Motor neuron (in vitro differentiated cells): ENCODE data around the gene NCEH1. TPM values are rescaled to one million over a fixed set of nuclear protein-coding genes. Genes with fewer than 3 reads are reported as not detected.
"Not testable (repeated sequence)": the region's sequence is repeated elsewhere in the genome, so short reads cannot be mapped to it uniquely, and the experiment has no call there.

ENCODE experiments used
- ATAC-seq, 8 experiments: fragments of 200-7000 bp; cut with Tn5 transposase; replicated peaks in 6 of 8; 2 replicates each; pipeline ENCODE4 v1.8.0; 2021; ENCODE audit warnings: mild to moderate bottlenecking in 8 of 8, moderate library complexity in 8 of 8
- H3K27ac ChIP-seq, 2 donors: fragments of 250-450 bp; sonication (Bioruptor Pico); 2 replicates each; pipeline ENCODE4 v1.9.0; 2021; ENCODE audit warnings: antibody characterized with exemption in 2 of 2, mild to moderate bottlenecking in 2 of 2, moderate library complexity in 1 of 2
- H3K4me1 ChIP-seq, 2 donors: fragments of 250-450 bp; sonication (Bioruptor Pico); replicated peaks in 1 of 2; 2 replicates each; pipeline ENCODE4 v1.6.1; 2021; ENCODE audit warnings: antibody characterized with exemption in 2 of 2, mild to moderate bottlenecking in 2 of 2, moderate library complexity in 1 of 2
- H3K4me3 ChIP-seq, 5 donors: fragments of 250-450 bp; sonication (Bioruptor Pico); 2 replicates each; pipeline ENCODE4 v1.9.0; 2021; ENCODE audit warnings: antibody characterized with exemption in 5 of 5, mild to moderate bottlenecking in 5 of 5, moderate library complexity in 4 of 5
- WGBS, 10 experiments: fragments of 450-650 bp; shearing (Covaris generic); methylation state at CpG; one replicate each; pipeline ENCODE4 v1.0.0; 2022; 5-methylcytosine and 5-hydroxymethylcytosine counted together
- in situ Hi-C, 9 experiments: fragments of 400-800 bp; cut with MboI; loops; one replicate each; pipeline ENCODE4 v1.15.0; 2021; ENCODE audit warnings: low sequenced_read_pairs in 9 of 9, low pct_unique_long_range_greater_than_20kb in 2 of 9; ENCODE audit not compliant: unreplicated experiment in 9 of 9
- total RNA-seq, 8 experiments: library from RNA; unstranded; fragments of 300-600 nt; gene quantifications; 2 replicates each; pipeline versions ENCODE4 v1.2.3 to v1.2.4, GENCODE V29; 2022

Gene NCEH1
- total RNA-seq, 8 experiments from 2014 or later: 1.5 to 9.9 (median 5.7) TPM

GRCh38 chr3:172660421-172660820 is 50.4 kb downstream of the NCEH1 start:
- not testable (repeated sequence) for ATAC-seq, H3K4me3 ChIP-seq, H3K4me1 ChIP-seq, H3K27ac ChIP-seq
- in situ Hi-C loops: loop anchor here in 1 of 9 experiments (25.0 kb wide), 1 partner anchor 173 kb away; no protein-coding TSS in a partner anchor
- WGBS, 10 experiments: no CpG with 5 or more reads among the region's 1 CpG

GRCh38 chr3:172659246-172660002 is 51.4 kb downstream of the NCEH1 start:
- Histone ChIP-seq H3K4me3 (no peak overlapping the region), H3K4me1 (no peaks in the 10 kb centered on the region), H3K27ac (no peak overlapping the region)
- peak in 5 of 8 experiments; percentile 36 to 82 (median 61) for ATAC-seq
- 40 to 89% (median 80%) methylated on average over 1 to 3 of the region's 3 CpGs; no CpG with 5 or more reads in 4 of the 10 experiments for WGBS, 10 experiments
- in situ Hi-C loops: loop anchor here in 1 of 9 experiments (25.0 kb wide), 1 partner anchor 172 kb away; no protein-coding TSS in a partner anchor

- H3K4me3 ChIP-seq: no peak overlapping the region
- in situ Hi-C loops: loop anchor here in 1 of 9 experiments (25.0 kb wide), 1 partner anchor 171 kb away; no protein-coding TSS in a partner anchor
- peak in 4 of 8 experiments; percentile 37 to 78 (median 47) for ATAC-seq
- H3K4me1 ChIP-seq: no peaks in the 10 kb centered on the region
- 32 to 72% (median 55%) methylated on average over 2 to 6 of the region's 6 CpGs for WGBS, 10 experiments
- no peak overlapping the region for H3K27ac ChIP-seq
Observed at GRCh38 chr3:172658344-172659245, 52.3 kb downstream of the NCEH1 start.

- no peak for ATAC-seq
- H3K4me1 ChIP-seq: no peaks in the 10 kb centered on the region
- H3K4me3 ChIP-seq: no peak overlapping the region
- 78 to 100% (median 93%) methylated on average over 1 to 8 of the region's 8 CpGs for WGBS, 10 experiments
- in situ Hi-C loops: loop anchor here in 1 of 9 experiments (25.0 kb wide), 1 partner anchor 169 kb away; no protein-coding TSS in a partner anchor
- no peak overlapping the region for H3K27ac ChIP-seq
Observed at GRCh38 chr3:172656602-172657001, 54.3 kb downstream of the NCEH1 start.

DNA sequence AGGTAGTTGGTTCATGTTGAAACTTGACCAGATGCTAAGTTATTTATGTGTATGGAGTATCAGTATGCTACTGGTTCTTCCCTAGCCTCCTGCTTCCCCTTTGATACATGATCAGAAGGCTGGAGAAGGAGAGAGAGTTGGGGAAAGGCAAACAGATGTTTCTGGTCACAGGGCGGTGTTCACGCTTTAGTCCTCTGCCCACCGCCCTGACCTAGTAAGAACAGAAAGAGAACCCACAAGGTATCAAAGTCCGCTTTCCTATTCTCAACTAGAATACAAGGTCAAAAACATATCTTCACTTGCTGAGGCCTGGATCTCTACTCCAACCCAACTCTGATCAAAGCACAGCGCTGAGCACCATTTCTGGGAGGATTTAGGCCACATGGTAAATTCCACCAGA is 55.5 kb downstream of the NCEH1 start:
- Histone ChIP-seq H3K4me3 (no peak overlapping the region), H3K4me1 (no peaks in the 10 kb centered on the region), H3K27ac (no peak overlapping the region)
- 80 to 100% (median 98%) methylated on average over 1 to 5 of the region's 5 CpGs for WGBS, 10 experiments
- in situ Hi-C loops: loop anchor here in 1 of 9 experiments (25.0 kb wide), 1 partner anchor 168 kb away; no protein-coding TSS in a partner anchor
- ATAC-seq: no peak

DNA sequence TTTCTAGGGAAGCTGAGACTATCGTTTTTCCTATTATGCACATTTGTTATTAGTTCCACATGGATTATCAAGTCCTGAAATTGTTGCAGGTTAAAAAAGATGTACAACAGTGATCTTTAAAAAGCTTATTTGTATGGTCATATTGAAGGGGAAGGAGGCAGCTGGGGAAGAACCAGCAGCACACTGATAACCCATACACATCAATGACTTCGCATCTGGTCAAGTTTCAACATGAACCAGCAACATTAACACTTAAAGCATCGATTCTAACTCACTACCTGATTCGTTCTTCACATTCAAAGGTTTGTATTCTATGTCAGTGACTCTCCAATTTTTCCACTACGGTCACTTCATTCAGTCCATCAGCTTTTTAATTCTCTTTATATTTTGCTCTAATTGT is 56.4 kb downstream of the NCEH1 start:
- WGBS, 10 experiments: 69 to 97% (median 90%) methylated on average over 2 to 5 of the region's 5 CpGs
- in situ Hi-C loops: loop anchor here in 1 of 9 experiments (25.0 kb wide), 1 partner anchor 167 kb away; no protein-coding TSS in a partner anchor
- no peaks in the 10 kb centered on the region for H3K4me1 ChIP-seq
- H3K4me3 ChIP-seq: no peak overlapping the region
- no peak for ATAC-seq
- H3K27ac ChIP-seq: no peak overlapping the region

- Histone ChIP-seq H3K27ac (no peak overlapping the region), H3K4me1 (no peaks in the 10 kb centered on the region), H3K4me3 (no peak overlapping the region)
- in situ Hi-C loops: loop anchor here in 1 of 9 experiments (25.0 kb wide), 1 partner anchor 166 kb away; no protein-coding TSS in a partner anchor
- WGBS, 10 experiments: 29 to 100% (median 56%) methylated on average over 1 to 2 of the region's 2 CpGs; no CpG with 5 or more reads in 2 of the 10 experiments
- peak in 1 of 8 experiments; percentile 88 for ATAC-seq
Observed at GRCh38 chr3:172653004-172653572, 57.8 kb downstream of the NCEH1 start.

DNA sequence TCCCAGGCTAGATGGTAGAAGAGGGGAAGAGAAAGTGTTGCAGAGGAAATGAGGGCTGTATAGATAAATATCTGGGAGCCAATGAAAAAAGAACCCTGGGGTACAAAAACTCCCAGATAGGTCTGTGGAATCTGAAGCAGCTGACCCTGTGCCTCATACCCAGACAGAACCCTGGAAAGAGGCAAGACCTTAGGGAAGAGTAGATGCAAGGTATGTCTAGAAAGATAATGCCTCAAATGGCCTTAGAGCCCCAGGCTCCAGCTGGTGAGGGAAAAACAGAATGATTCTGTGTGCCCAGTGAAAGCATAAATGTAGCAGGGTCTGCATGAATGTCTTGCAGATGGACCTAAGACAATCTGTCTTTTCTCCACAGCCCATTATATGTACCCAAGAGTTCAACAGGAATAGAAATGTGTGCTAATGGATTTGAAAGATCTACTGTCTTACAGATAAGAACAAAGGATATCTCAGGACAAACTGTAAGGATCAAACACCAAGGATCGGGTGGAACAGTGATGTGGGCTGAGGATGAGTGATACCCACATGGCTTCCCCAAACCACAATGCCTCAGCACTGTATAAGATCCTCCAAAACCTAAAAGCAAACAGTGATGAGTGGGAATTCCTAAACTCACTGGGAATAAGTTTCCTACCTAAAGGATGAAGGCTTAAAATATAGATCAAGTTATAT is 58.8 kb downstream of the NCEH1 start:
- Histone ChIP-seq H3K27ac (no peak overlapping the region), H3K4me3 (no peak overlapping the region), H3K4me1 (no peaks in the 10 kb centered on the region)
- ATAC-seq: no peak
- WGBS, 10 experiments: 0 to 70% (median 0%) methylated on average over 1 of the region's 1 CpG; no CpG with 5 or more reads in 6 of the 10 experiments
- in situ Hi-C loops: loop anchor here in 1 of 9 experiments (25.0 kb wide), 1 partner anchor 165 kb away; no protein-coding TSS in a partner anchor

- ATAC-seq: no peak
- in situ Hi-C loops: loop anchor here in 1 of 9 experiments (25.0 kb wide), 1 partner anchor 163 kb away; no protein-coding TSS in a partner anchor
- Histone ChIP-seq H3K4me1 (no peaks in the 10 kb centered on the region), H3K4me3 (no peak overlapping the region), H3K27ac (no peak overlapping the region)
- 71 to 100% (median 85%) methylated on average over 1 to 3 of the region's 6 CpGs; no CpG with 5 or more reads in 3 of the 10 experiments for WGBS, 10 experiments
Observed at GRCh38 chr3:172649987-172650386, 60.9 kb downstream of the NCEH1 start.

DNA sequence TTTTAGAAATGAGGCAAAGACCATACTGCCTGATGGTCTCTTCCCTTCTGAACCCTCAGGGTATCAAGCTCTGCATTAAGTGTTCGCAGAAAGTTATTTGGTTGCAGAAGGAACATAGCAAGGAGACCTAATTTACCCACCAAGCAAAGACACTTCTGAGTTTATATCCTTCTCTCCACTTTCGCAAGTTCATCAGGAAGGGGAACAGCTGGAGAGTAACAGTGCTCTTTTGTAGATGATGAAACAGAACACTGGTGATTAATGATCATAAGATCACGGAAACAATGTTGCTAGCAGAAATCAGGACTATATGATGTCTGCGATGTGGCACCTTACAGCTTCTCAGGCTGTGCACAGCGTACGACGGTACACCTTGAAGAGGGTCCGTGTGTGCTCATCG is 62.1 kb downstream of the NCEH1 start:
- 29 to 100% (median 90%) methylated on average over 1 to 9 of the region's 9 CpGs; no CpG with 5 or more reads in 1 of the 10 experiments for WGBS, 10 experiments
- no peak overlapping the region for H3K4me3 ChIP-seq
- peak in 6 of 8 experiments; percentile 20 to 78 (median 43) for ATAC-seq
- H3K27ac ChIP-seq: no peak overlapping the region
- no peaks in the 10 kb centered on the region for H3K4me1 ChIP-seq
- in situ Hi-C loops: no loop called here

DNA sequence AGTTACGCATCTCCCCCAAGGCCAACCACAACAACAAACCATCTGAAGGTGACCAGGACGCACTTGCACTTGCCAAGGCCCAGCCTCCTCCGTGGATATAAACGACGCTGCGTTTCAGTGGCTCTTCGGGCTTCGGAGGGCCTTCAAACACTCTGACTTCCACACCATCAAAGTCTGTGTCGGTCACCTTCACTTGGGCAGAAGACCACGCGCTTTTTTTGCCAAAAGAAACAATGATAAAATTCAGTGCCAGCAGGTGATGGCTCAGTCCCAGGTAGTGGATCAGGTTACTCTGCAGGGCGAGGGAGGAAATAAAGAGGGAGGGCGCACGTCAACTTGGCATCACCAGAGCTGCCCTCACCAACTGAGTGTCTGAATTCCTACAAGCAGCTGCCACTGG is 63.0 kb downstream of the NCEH1 start:
- WGBS, 10 experiments: 80 to 100% (median 90%) methylated on average over 3 to 13 of the region's 14 CpGs; no CpG with 5 or more reads in 3 of the 10 experiments
- H3K4me1 ChIP-seq: no peaks in the 10 kb centered on the region
- no peak overlapping the region for H3K27ac ChIP-seq
- ATAC-seq: no peak
- in situ Hi-C loops: no loop called here
- H3K4me3 ChIP-seq: no peak overlapping the region

GRCh38 chr3:172647080-172647479 is 63.8 kb downstream of the NCEH1 start:
- no peak overlapping the region for H3K27ac ChIP-seq
- WGBS, 10 experiments: 53 to 97% (median 93%) methylated on average over 2 to 3 of the region's 3 CpGs; no CpG with 5 or more reads in 2 of the 10 experiments
- in situ Hi-C loops: no loop called here
- no peaks in the 10 kb centered on the region for H3K4me1 ChIP-seq
- ATAC-seq: no peak
- H3K4me3 ChIP-seq: no peak overlapping the region
